Gastroesophageal sphincter (tissue), 3 donors: ENCODE data around the gene NAALADL2.

Source experiments
- EP300 ChIP-seq: sonication (generic); formaldehyde crosslinking; IDR thresholded peaks from one replicate; pipeline ENCODE4 v1.6.1; 2017; ENCODE audit warnings: antibody characterized with exemption, mild to moderate bottlenecking
- POLR2A ChIP-seq, 2 donors: fragments of 450-650 bp; IDR thresholded peaks; one replicate each; pipeline ENCODE4 v1.6.1; 2017; ENCODE audit warnings: antibody characterized with exemption in 2 of 2, mild to moderate bottlenecking in 2 of 2, moderate library complexity in 1 of 2
- TF ChIP-seq, protein P1 (sequence below), 4 experiments: fragments of 200-600 bp in 2 of 4; fragments of 450-650 bp in 2 of 4; sonication (generic) in 1 of 4; IDR thresholded peaks; one replicate each; pipeline ENCODE4 v1.5.1; 2017 to 2019; ENCODE audit warnings: antibody characterized with exemption in 4 of 4, mild to moderate bottlenecking in 2 of 4, moderate library complexity in 2 of 4

DNA sequence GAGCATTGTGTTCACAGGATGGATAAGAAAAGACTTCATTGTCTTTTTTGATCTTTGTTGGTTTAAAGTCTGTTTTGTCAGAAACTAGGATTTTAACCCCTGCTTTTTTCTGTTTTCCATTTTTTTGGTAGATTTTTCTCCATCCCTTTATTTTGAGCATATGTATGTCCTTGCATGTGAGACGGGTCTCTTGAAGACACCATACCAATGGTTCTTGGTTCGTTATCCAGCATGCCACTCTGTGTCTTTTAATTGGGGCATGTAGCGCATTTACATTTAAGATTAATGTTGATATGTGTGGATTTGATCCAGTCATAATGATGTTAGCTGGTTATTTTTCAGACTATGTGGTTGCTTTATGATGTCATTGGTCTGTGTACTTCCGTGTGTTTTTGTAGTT is 687.0 kb downstream of the NAALADL2 start:
- TF ChIP-seq, protein P1, sequence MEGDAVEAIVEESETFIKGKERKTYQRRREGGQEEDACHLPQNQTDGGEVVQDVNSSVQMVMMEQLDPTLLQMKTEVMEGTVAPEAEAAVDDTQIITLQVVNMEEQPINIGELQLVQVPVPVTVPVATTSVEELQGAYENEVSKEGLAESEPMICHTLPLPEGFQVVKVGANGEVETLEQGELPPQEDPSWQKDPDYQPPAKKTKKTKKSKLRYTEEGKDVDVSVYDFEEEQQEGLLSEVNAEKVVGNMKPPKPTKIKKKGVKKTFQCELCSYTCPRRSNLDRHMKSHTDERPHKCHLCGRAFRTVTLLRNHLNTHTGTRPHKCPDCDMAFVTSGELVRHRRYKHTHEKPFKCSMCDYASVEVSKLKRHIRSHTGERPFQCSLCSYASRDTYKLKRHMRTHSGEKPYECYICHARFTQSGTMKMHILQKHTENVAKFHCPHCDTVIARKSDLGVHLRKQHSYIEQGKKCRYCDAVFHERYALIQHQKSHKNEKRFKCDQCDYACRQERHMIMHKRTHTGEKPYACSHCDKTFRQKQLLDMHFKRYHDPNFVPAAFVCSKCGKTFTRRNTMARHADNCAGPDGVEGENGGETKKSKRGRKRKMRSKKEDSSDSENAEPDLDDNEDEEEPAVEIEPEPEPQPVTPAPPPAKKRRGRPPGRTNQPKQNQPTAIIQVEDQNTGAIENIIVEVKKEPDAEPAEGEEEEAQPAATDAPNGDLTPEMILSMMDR (IDR thresholded peaks at IDR 0.05) = no peak
- no peak for TF ChIP-seq POLR2A (IDR thresholded peaks at IDR 0.05)
- no peak for TF ChIP-seq EP300
